PFSK-1 (cell line): ENCODE data around the gene L3MBTL4.

Experiments
- FOXP2 ChIP-seq: optimal IDR thresholded peaks from 2 replicates; pipeline ENCODE3; 2011; ENCODE audit warnings: borderline replicate concordance, control low read depth, inconsistent platforms; ENCODE audit not compliant: insufficient read depth; ENCODE audit errors: extremely low read length, extremely low read depth
- POLR2AphosphoS5 ChIP-seq: IDR thresholded peaks from 2 replicates; pipeline ENCODE4 v1.6.1; 2012; ENCODE audit warnings: low read depth, mild to moderate bottlenecking, control low read depth, low read length, moderate library complexity
- REST ChIP-seq, 2 experiments: IDR thresholded peaks; 2 replicates each; pipeline versions ENCODE4 v1.6.1 to v1.8.0; 2011 to 2012; ENCODE audit warnings: low read depth in 2 of 2, low read length in 2 of 2, control low read depth in 1 of 2, inconsistent platforms in 1 of 2, mild to moderate bottlenecking in 1 of 2, moderate library complexity in 1 of 2; ENCODE audit not compliant: insufficient read depth in 1 of 2
- SIN3A ChIP-seq: IDR thresholded peaks from 2 replicates; pipeline ENCODE4 v1.6.1; 2012; ENCODE audit warnings: mild to moderate bottlenecking, low read length, moderate library complexity, borderline replicate concordance; ENCODE audit not compliant: insufficient read depth
- TAF1 ChIP-seq: IDR thresholded peaks from 2 replicates; pipeline ENCODE4 v1.6.1; 2012; ENCODE audit warnings: low read length, control low read depth, borderline replicate concordance; ENCODE audit not compliant: insufficient read depth

Gene L3MBTL4

GRCh38 chr18:6404834-6405233, 9.9 kb downstream of the L3MBTL4 start:
- no peak for TF ChIP-seq POLR2AphosphoS5
- no peak for TF ChIP-seq FOXP2
- no peak for TF ChIP-seq REST (IDR thresholded peaks at IDR 0.05; ENCODE audit: insufficient read depth in 1 of 2, low read depth in 2 of 2, low read length in 2 of 2)
- TF ChIP-seq SIN3A = no peak
- no peak for TF ChIP-seq TAF1

- no peak for TF ChIP-seq POLR2AphosphoS5
- TF ChIP-seq TAF1 = no peak
Measured at GRCh38 chr18:6401687-6402086, 13.0 kb downstream of the L3MBTL4 start.

- no peak for TF ChIP-seq POLR2AphosphoS5
- TF ChIP-seq TAF1 = no peak
- no peak for TF ChIP-seq REST (IDR thresholded peaks at IDR 0.05; ENCODE audit: insufficient read depth in 1 of 2, low read depth in 2 of 2, low read length in 2 of 2)
Measured at GRCh38 chr18:6399776-6400175, 14.9 kb downstream of the L3MBTL4 start.

- no peak for TF ChIP-seq POLR2AphosphoS5
- no peak for TF ChIP-seq FOXP2
- TF ChIP-seq REST (IDR thresholded peaks at IDR 0.05; ENCODE audit: insufficient read depth in 1 of 2, low read depth in 2 of 2, low read length in 2 of 2) = 0 out of 4 replicates have a peak, but pooled peaks of 1 of the 2 experiments have one; percentile 44
- no peak for TF ChIP-seq TAF1
- TF ChIP-seq SIN3A = no peak
Measured at GRCh38 chr18:6397931-6398566, 16.7 kb downstream of the L3MBTL4 start.

GRCh38 chr18:6396847-6397246, 17.9 kb downstream of the L3MBTL4 start:
- TF ChIP-seq FOXP2 = no peak
- no peak for TF ChIP-seq REST (IDR thresholded peaks at IDR 0.05; ENCODE audit: insufficient read depth in 1 of 2, low read depth in 2 of 2, low read length in 2 of 2)
- no peak for TF ChIP-seq SIN3A
- TF ChIP-seq TAF1 = no peak
- no peak for TF ChIP-seq POLR2AphosphoS5
